ENCODE data around the gene NEGR1.

The NEGR1 gene

GRCh38 chr1:71778940-71779339 lies 503.4 kb downstream of the NEGR1 start:
- no peak for DNase-seq (ENCODE audit: low read depth)

GRCh38 chr1:71777094-71777493 lies 505.2 kb downstream of the NEGR1 start:
- no peak for DNase-seq (ENCODE audit: low read depth)

- DNase-seq (ENCODE audit: low read depth), result no peak
These were observed 507.6 kb downstream of the NEGR1 start for GRCh38 chr1:71774705-71775104.

- DNase-seq (ENCODE audit: low read depth), result no peak
These were observed 512.2 kb downstream of the NEGR1 start for GRCh38 chr1:71770121-71770520.

GRCh38 chr1:71766748-71767147 lies 515.6 kb downstream of the NEGR1 start:
- no peak for DNase-seq (ENCODE audit: low read depth)

GRCh38 chr1:71762514-71763255 lies 519.7 kb downstream of the NEGR1 start:
- no peak for DNase-seq (ENCODE audit: low read depth)

- DNase-seq (ENCODE audit: low read depth), result no peak
These were observed 526.9 kb downstream of the NEGR1 start for GRCh38 chr1:71755441-71755840.

- no peak for DNase-seq (ENCODE audit: low read depth)
These were observed 528.6 kb downstream of the NEGR1 start for GRCh38 chr1:71753746-71754145.

- DNase-seq (ENCODE audit: low read depth), result no peak
These were observed 537.0 kb downstream of the NEGR1 start for GRCh38 chr1:71745326-71745725.

- no peak for DNase-seq (ENCODE audit: low read depth)
These were observed 538.5 kb downstream of the NEGR1 start for GRCh38 chr1:71743862-71744261.

- DNase-seq (ENCODE audit: low read depth), result no peak
These were observed 543.4 kb downstream of the NEGR1 start for GRCh38 chr1:71738910-71739309.

GRCh38 chr1:71738256-71738655 lies 544.1 kb downstream of the NEGR1 start:
- no peak for DNase-seq (ENCODE audit: low read depth)

- DNase-seq (ENCODE audit: low read depth), result no peak
These were observed 544.6 kb downstream of the NEGR1 start for GRCh38 chr1:71737768-71738167.

GRCh38 chr1:71733121-71733520 lies 549.2 kb downstream of the NEGR1 start:
- DNase-seq (ENCODE audit: low read depth), result no peak

- DNase-seq (ENCODE audit: low read depth), result no peak
These were observed 560.8 kb downstream of the NEGR1 start for GRCh38 chr1:71721532-71721931.

- no peak for DNase-seq (ENCODE audit: low read depth)
These were observed 563.0 kb downstream of the NEGR1 start for GRCh38 chr1:71719330-71719729.

- no peak for DNase-seq (ENCODE audit: low read depth)
These were observed 565.2 kb downstream of the NEGR1 start for GRCh38 chr1:71717186-71717585.

GRCh38 chr1:71711456-71711855 lies 570.9 kb downstream of the NEGR1 start:
- DNase-seq (ENCODE audit: low read depth), result no peak

- DNase-seq (ENCODE audit: low read depth), result no peak
These were observed 576.2 kb downstream of the NEGR1 start for GRCh38 chr1:71706029-71706671.

GRCh38 chr1:71698186-71698585 lies 584.2 kb downstream of the NEGR1 start:
- DNase-seq (ENCODE audit: low read depth), result no peak

GRCh38 chr1:71695821-71696220 lies 586.5 kb downstream of the NEGR1 start:
- DNase-seq (ENCODE audit: low read depth), result no peak

GRCh38 chr1:71695084-71695483 lies 587.3 kb downstream of the NEGR1 start:
- no peak for DNase-seq (ENCODE audit: low read depth)

GRCh38 chr1:71693581-71693980 lies 588.8 kb downstream of the NEGR1 start:
- DNase-seq (ENCODE audit: low read depth), result no peak

- no peak for DNase-seq (ENCODE audit: low read depth)
These were observed 592.7 kb downstream of the NEGR1 start for GRCh38 chr1:71689635-71690034.
